Neuronal stem cell (in vitro differentiated cells): ENCODE results near the gene IGSF5.

Experiments
- DNase-seq: peaks from one replicate; pipeline ENCODE4 v3.0.0-alpha.2; 2013; ENCODE audit warnings: low spot score
- H2AFZ ChIP-seq: one replicate; pipeline ENCODE4 v1.6.1; 2013; ENCODE audit warnings: mild to moderate bottlenecking, low read length, inconsistent platforms
- H2AK5ac ChIP-seq: 2 replicates; pipeline ENCODE4 v1.6.1; 2013; ENCODE audit warnings: low read depth, mild to moderate bottlenecking, inconsistent platforms, low read length, moderate library complexity, mixed read lengths
- H2BK120ac ChIP-seq: 2 replicates; pipeline ENCODE4 v1.6.1; 2013; ENCODE audit warnings: low read depth, mild to moderate bottlenecking, inconsistent platforms, low read length, moderate library complexity, mixed read lengths
- H2BK12ac ChIP-seq: one replicate; pipeline ENCODE4 v1.6.1; 2013; ENCODE audit warnings: low read length, inconsistent platforms
- H2BK15ac ChIP-seq: 2 replicates; pipeline ENCODE4 v1.6.1; 2013; ENCODE audit warnings: mild to moderate bottlenecking, low read length, inconsistent platforms, mixed read lengths
- H2BK5ac ChIP-seq: one replicate; pipeline ENCODE4 v1.6.1; 2013; ENCODE audit warnings: inconsistent platforms, mild to moderate bottlenecking, low read length, moderate library complexity
- H3K14ac ChIP-seq: one replicate; pipeline ENCODE4 v1.6.1; 2013; ENCODE audit warnings: low read length, inconsistent platforms
- H3K18ac ChIP-seq: 2 replicates; pipeline ENCODE4 v1.6.1; 2013; ENCODE audit warnings: low read length, inconsistent platforms
- H3K23ac ChIP-seq: 2 replicates; pipeline ENCODE4 v1.6.1; 2013; ENCODE audit warnings: low read depth, mild to moderate bottlenecking, mixed read lengths, low read length, inconsistent platforms; ENCODE audit not compliant: poor library complexity
- H3K27ac ChIP-seq: replicated peaks from 3 replicates; pipeline ENCODE4 v1.5.1; 2013; ENCODE audit warnings: low read length, inconsistent platforms
- H3K27me3 ChIP-seq, 3 experiments: 2 replicates each; pipeline ENCODE4 v1.6.1; 2013; ENCODE audit warnings: low read length in 3 of 3, mild to moderate bottlenecking in 2 of 3, inconsistent platforms in 1 of 3, low read depth in 1 of 3, mixed read lengths in 1 of 3, moderate library complexity in 1 of 3; ENCODE audit not compliant: control insufficient read depth in 3 of 3, insufficient read depth in 3 of 3
- H3K36me3 ChIP-seq, 2 donors: replicated peaks in 1 of 2; 2 replicates each; pipeline ENCODE4 v1.6.1; 2013; ENCODE audit warnings: low read length in 2 of 2; ENCODE audit not compliant: control insufficient read depth in 2 of 2, insufficient read depth in 2 of 2
- H3K4ac ChIP-seq: 2 replicates; pipeline ENCODE4 v1.6.1; 2013; ENCODE audit warnings: inconsistent platforms, mild to moderate bottlenecking, low read length, moderate library complexity
- H3K4me1 ChIP-seq, 2 donors: 1 replicate in 1 of 2; 2 replicates in 1 of 2; pipeline ENCODE4 v1.6.1; 2013; ENCODE audit warnings: low read length in 2 of 2, low read depth in 1 of 2; ENCODE audit not compliant: control insufficient read depth in 2 of 2, insufficient read depth in 1 of 2
- H3K4me2 ChIP-seq: one replicate; pipeline ENCODE4 v1.6.1; 2013; ENCODE audit warnings: mild to moderate bottlenecking, low read length, inconsistent platforms; ENCODE audit not compliant: insufficient read depth, poor library complexity, severe bottlenecking
- H3K4me3 ChIP-seq, 2 donors: 2 replicates each; pipeline ENCODE4 v1.5.1; 2013; ENCODE audit warnings: low read length in 2 of 2, mild to moderate bottlenecking in 2 of 2, inconsistent platforms in 1 of 2, moderate library complexity in 1 of 2
- H3K79me1 ChIP-seq: one replicate; pipeline ENCODE4 v1.6.1; 2013; ENCODE audit warnings: low read depth, mild to moderate bottlenecking, inconsistent platforms, low read length, moderate library complexity
- H3K9ac ChIP-seq: one replicate; pipeline ENCODE4 v1.6.1; 2013; ENCODE audit warnings: mild to moderate bottlenecking, low read depth, low read length, inconsistent platforms; ENCODE audit not compliant: poor library complexity
- H3K9me3 ChIP-seq, 2 donors: replicated peaks in 1 of 2; 2 replicates each; pipeline versions ENCODE3 to v1.6.1; 2013; ENCODE audit warnings: low read length in 2 of 2, mild to moderate bottlenecking in 2 of 2, inconsistent platforms in 1 of 2, low read depth in 1 of 2, mixed read lengths in 1 of 2, moderate library complexity in 1 of 2; ENCODE audit not compliant: control insufficient read depth in 2 of 2, insufficient read depth in 1 of 2
- H4K8ac ChIP-seq: one replicate; pipeline ENCODE4 v1.6.1; 2013; ENCODE audit warnings: low read depth, mild to moderate bottlenecking, inconsistent platforms, low read length, moderate library complexity
- H4K91ac ChIP-seq: one replicate; pipeline ENCODE4 v1.6.1; 2013; ENCODE audit warnings: low read length, low read depth, mild to moderate bottlenecking, inconsistent platforms; ENCODE audit not compliant: poor library complexity
- WGBS, 2 donors: extraction: QIAGEN DNeasy Blood & Tissue Kit; methylation state at CpG; one replicate each; pipeline ENCODE4 v1.1.7; 2013; ENCODE audit warnings: missing lambda C conversion rate in 2 of 2, mixed read lengths in 1 of 2; ENCODE audit not compliant: insufficient read length in 2 of 2, insufficient replicate concordance in 1 of 2; ENCODE audit errors: extremely low coverage in 2 of 2; 5-methylcytosine and 5-hydroxymethylcytosine counted together

Gene IGSF5

GRCh38 chr21:39712273-39712672 is 32.7 kb upstream of the IGSF5 start:
- Histone ChIP-seq H2BK15ac (no peak overlapping the region), H3K4ac (no peak overlapping the region), H3K4me1 (no peaks in the 10 kb centered on the region), H3K36me3 (no peaks in the 10 kb centered on the region), H2AK5ac (no peak overlapping the region), H3K23ac (no peak overlapping the region), H3K9ac (no peak overlapping the region), H3K27ac (no peak overlapping the region), H2BK5ac (no peak overlapping the region), H2BK120ac (no peak overlapping the region), H3K14ac (peak overlapping the region; percentile 9), H3K18ac (no peak overlapping the region), H2BK12ac (no peak overlapping the region), H3K4me3 (no peak overlapping the region), H4K91ac (no peak overlapping the region), H3K79me1 (no peaks in the 10 kb centered on the region), H2AFZ (no peak overlapping the region), H3K27me3 (no peaks in the 10 kb centered on the region), H3K4me2 (no peak overlapping the region), H3K9me3 (no peaks in the 10 kb centered on the region), H4K8ac (no peak overlapping the region)
- DNase-seq: no peak
- no CpG with 5 or more reads among the region's 7 CpGs for WGBS, 2 donors

GRCh38 chr21:39712976-39713375 is 32.0 kb upstream of the IGSF5 start:
- no CpG with 5 or more reads among the region's 3 CpGs for WGBS, 2 donors
- Histone ChIP-seq H2AFZ (no peak overlapping the region), H3K27me3 (no peaks in the 10 kb centered on the region), H2BK120ac (no peak overlapping the region), H2BK5ac (no peak overlapping the region), H3K18ac (no peak overlapping the region), H3K36me3 (no peaks in the 10 kb centered on the region), H4K91ac (peak overlapping the region; percentile 6), H3K4me3 (no peak overlapping the region), H3K23ac (no peak overlapping the region), H2AK5ac (no peak overlapping the region), H3K4me1 (no peaks in the 10 kb centered on the region), H3K4ac (no peak overlapping the region), H4K8ac (no peak overlapping the region), H3K14ac (no peak overlapping the region), H2BK12ac (no peak overlapping the region), H3K79me1 (no peaks in the 10 kb centered on the region), H2BK15ac (no peak overlapping the region), H3K27ac (no peak overlapping the region), H3K9ac (no peak overlapping the region), H3K9me3 (no peaks in the 10 kb centered on the region), H3K4me2 (no peak overlapping the region)
- DNase-seq: no peak

DNA sequence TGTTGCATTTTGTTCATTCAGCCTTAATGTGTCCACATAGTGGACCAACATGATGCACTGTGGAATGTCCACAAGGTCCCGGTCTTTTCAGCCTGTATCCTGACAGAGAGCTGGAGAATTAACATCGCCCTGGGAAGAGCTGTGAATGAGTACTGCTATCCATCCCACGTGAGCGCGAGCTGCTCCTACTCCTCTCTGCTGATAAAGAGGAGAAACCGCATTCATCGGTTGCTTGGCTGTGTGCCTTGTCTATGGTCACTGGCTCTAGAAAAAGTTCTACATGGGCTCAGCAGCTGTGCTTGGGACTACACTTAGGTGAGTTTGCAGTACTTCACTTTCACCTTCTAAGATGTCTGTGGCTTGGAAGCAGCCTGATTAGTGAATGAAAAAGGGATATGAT is 31.1 kb upstream of the IGSF5 start:
- Histone ChIP-seq H3K9me3 (no peaks in the 10 kb centered on the region), H2BK15ac (no peak overlapping the region), H2BK120ac (no peak overlapping the region), H3K4me2 (no peak overlapping the region), H3K18ac (no peak overlapping the region), H3K14ac (no peak overlapping the region), H3K79me1 (no peaks in the 10 kb centered on the region), H4K91ac (no peak overlapping the region), H2BK5ac (no peak overlapping the region), H3K4me3 (no peak overlapping the region), H4K8ac (no peak overlapping the region), H2AK5ac (no peak overlapping the region), H3K27ac (no peak overlapping the region), H3K9ac (no peak overlapping the region), H3K36me3 (no peaks in the 10 kb centered on the region), H3K4me1 (no peaks in the 10 kb centered on the region), H2BK12ac (no peak overlapping the region), H3K4ac (no peak overlapping the region), H3K23ac (no peak overlapping the region), H2AFZ (no peak overlapping the region), H3K27me3 (no peaks in the 10 kb centered on the region)
- no CpG with 5 or more reads among the region's 7 CpGs for WGBS, 2 donors
- DNase-seq: no peak

DNA sequence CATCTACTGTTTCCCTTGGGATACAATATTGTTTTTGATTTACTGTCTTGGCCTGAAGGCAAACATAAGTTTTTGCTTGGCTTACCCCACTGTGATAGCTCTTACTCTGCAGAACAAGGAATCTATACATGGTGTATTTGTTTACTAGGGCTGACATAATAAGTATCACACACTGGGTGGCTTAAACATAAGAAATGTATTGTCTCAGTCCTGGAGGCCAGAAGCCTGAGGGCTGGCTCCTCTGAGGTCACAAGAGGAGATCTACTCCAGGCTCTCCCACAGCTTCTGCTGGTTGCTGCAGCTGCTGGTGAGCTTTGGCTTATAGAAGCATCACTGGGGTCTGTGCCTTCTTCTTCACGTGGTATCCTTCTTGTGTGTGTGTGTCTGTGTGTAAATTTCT is 30.7 kb upstream of the IGSF5 start:
- no peak overlapping the region for H4K8ac ChIP-seq
- H3K27me3 ChIP-seq: no peaks in the 10 kb centered on the region
- H3K4me1 ChIP-seq: no peaks in the 10 kb centered on the region
- no peak overlapping the region for H2BK12ac ChIP-seq
- no peak overlapping the region for H3K18ac ChIP-seq
- H2AFZ ChIP-seq: no peak overlapping the region
- no peaks in the 10 kb centered on the region for H3K79me1 ChIP-seq
- H2AK5ac ChIP-seq: no peak overlapping the region
- no peak overlapping the region for H4K91ac ChIP-seq
- H3K9ac ChIP-seq: no peak overlapping the region
- H3K4ac ChIP-seq: no peak overlapping the region
- H2BK120ac ChIP-seq: no peak overlapping the region
- no peak overlapping the region for H3K4me3 ChIP-seq
- H3K9me3 ChIP-seq: no peaks in the 10 kb centered on the region
- no CpG with 5 or more reads among the region's 1 CpG for WGBS, 2 donors
- no peak overlapping the region for H3K4me2 ChIP-seq
- H2BK15ac ChIP-seq: no peak overlapping the region
- no peak overlapping the region for H3K14ac ChIP-seq
- no peaks in the 10 kb centered on the region for H3K36me3 ChIP-seq
- no peak for DNase-seq
- H3K27ac ChIP-seq: no peak overlapping the region
- no peak overlapping the region for H3K23ac ChIP-seq
- no peak overlapping the region for H2BK5ac ChIP-seq
